Esophagus muscularis mucosa (tissue), 3 donors: Measurements from ENCODE around the gene RERE.

ENCODE experiments used
- POLR2A ChIP-seq: fragments of 450-650 bp; IDR thresholded peaks from one replicate; pipeline ENCODE4 v1.6.1; 2017; ENCODE audit warnings: antibody characterized with exemption, moderate library complexity, mild to moderate bottlenecking, low read depth
- TF ChIP-seq, protein P1 (sequence below), 3 experiments: fragments of 200-600 bp in 2 of 3; fragments of 450-650 bp in 1 of 3; sonication (generic) in 2 of 3; IDR thresholded peaks; one replicate each; pipeline ENCODE4 v1.5.1; 2017 to 2019; ENCODE audit warnings: antibody characterized with exemption in 3 of 3, mild to moderate bottlenecking in 2 of 3, moderate library complexity in 1 of 3

DNA sequence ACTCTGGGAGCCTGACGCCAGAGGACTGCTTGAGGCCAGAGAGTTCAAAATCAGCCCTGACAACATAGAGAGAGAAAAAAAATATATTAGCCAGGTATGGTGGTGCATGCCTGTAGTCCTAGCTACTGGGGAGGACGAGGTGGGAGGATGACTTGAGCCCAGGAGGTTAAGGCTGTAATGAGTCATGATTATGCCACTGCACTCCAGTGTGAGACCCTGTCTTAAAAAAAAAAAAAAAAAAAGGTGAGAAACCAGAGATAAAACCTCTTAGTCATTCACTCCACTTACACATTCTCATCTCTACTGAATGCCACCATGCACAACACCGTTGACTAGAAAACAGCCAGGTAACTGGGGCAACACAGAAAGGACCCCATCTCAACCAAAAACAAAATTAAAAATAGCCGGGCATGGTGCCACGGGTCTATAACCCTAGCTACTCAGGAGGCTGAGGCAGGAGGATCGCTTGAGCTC is 321.5 kb downstream of the RERE start:
- TF ChIP-seq POLR2A: no peak
- TF ChIP-seq, protein P1, sequence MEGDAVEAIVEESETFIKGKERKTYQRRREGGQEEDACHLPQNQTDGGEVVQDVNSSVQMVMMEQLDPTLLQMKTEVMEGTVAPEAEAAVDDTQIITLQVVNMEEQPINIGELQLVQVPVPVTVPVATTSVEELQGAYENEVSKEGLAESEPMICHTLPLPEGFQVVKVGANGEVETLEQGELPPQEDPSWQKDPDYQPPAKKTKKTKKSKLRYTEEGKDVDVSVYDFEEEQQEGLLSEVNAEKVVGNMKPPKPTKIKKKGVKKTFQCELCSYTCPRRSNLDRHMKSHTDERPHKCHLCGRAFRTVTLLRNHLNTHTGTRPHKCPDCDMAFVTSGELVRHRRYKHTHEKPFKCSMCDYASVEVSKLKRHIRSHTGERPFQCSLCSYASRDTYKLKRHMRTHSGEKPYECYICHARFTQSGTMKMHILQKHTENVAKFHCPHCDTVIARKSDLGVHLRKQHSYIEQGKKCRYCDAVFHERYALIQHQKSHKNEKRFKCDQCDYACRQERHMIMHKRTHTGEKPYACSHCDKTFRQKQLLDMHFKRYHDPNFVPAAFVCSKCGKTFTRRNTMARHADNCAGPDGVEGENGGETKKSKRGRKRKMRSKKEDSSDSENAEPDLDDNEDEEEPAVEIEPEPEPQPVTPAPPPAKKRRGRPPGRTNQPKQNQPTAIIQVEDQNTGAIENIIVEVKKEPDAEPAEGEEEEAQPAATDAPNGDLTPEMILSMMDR (IDR thresholded peaks at IDR 0.05): no peak
